A673 (cell line): ENCODE measurements around the gene FOXO4.

Source experiments
- EZH2 ChIP-seq: fragments of 200-600 bp; sonication (generic); IDR thresholded peaks from 2 replicates; pipeline ENCODE4 v1.6.1; 2017; ENCODE audit warnings: borderline replicate concordance, low read depth, mild to moderate bottlenecking, mixed read lengths, antibody characterized with exemption, low read length; ENCODE audit not compliant: poor library complexity, severe bottlenecking
- TF ChIP-seq, protein P1 (sequence below): fragments of 300-800, 200-600 bp; sonication (generic); conservative IDR thresholded peaks from 2 replicates; pipeline ENCODE4 v1.5.1; 2017; ENCODE audit warnings: low read depth, mild to moderate bottlenecking, antibody characterized with exemption, low read length, moderate library complexity, mixed read lengths

DNA sequence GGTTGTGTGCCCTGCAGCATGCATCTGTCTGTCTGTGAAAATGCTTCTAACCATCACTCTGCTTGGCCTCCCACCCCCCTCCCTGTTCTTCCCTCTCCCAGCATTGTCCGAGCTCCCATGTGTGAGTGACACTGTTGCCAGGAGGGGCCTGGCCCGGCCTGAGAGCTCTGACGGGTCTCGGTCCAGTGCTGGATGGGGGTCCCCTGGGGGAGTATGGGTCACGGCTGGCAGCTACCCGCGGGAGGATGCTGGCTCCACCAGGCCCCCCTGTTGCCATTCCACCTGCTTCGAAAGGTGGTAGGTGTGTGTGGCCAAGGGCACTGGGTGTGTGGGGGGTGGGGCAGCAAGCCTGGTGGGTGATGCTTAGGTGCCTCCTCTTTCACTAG lies 52.6 kb downstream of the FOXO4 start:
- TF ChIP-seq, protein P1, sequence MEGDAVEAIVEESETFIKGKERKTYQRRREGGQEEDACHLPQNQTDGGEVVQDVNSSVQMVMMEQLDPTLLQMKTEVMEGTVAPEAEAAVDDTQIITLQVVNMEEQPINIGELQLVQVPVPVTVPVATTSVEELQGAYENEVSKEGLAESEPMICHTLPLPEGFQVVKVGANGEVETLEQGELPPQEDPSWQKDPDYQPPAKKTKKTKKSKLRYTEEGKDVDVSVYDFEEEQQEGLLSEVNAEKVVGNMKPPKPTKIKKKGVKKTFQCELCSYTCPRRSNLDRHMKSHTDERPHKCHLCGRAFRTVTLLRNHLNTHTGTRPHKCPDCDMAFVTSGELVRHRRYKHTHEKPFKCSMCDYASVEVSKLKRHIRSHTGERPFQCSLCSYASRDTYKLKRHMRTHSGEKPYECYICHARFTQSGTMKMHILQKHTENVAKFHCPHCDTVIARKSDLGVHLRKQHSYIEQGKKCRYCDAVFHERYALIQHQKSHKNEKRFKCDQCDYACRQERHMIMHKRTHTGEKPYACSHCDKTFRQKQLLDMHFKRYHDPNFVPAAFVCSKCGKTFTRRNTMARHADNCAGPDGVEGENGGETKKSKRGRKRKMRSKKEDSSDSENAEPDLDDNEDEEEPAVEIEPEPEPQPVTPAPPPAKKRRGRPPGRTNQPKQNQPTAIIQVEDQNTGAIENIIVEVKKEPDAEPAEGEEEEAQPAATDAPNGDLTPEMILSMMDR = no peak
- no peak for TF ChIP-seq EZH2
